ENCODE data around the gene PDGFC.

The PDGFC gene

GRCh38 chr4:156824451-156825060 is 147.0 kb downstream of the PDGFC start:
- no peak for DNase-seq

GRCh38 chr4:156820931-156821330 is 150.7 kb downstream of the PDGFC start:
- no peak for DNase-seq

DNA sequence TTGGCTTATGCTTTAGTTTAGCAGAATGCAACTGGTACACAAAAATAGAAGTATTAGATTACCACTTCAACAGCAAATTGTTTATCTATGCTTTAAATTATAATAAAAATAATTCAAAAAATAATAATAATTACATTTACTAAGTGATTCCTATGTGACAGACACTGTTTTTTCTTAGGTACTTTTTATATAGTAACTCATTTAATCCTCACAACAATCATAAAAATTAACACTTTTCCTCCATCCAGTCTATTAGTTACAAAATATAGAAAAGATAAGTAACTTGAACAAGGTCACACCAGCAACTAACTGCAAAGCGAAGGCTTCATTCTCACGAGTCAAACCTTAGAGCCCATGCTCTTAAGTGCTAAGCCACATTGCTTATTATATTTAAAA is 155.2 kb downstream of the PDGFC start:
- no peak for DNase-seq

- DNase-seq: no peak
Measured at GRCh38 chr4:156815717-156816359, 155.8 kb downstream of the PDGFC start.

DNA sequence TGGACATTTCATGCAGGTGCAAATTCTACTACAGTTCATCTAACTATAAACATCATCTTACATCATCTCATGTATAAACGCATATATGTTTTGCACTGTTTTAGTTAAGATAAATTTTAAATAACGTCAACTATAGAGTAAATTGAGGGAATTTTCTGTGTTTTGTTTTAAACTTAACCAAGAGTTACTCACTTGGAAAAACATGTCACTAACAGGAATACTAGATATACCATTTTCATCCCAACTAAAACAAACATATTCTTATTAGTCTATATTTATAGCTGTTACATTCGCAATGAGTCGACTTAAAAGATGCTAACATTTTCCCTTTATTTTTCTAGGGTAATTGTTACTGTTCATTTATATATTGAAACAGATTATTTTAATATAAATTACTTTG is 159.6 kb downstream of the PDGFC start:
- DNase-seq: no peak

GRCh38 chr4:156811286-156811685 is 160.3 kb downstream of the PDGFC start:
- no peak for DNase-seq

- DNase-seq: no peak
Measured at GRCh38 chr4:156805696-156806095, 165.9 kb downstream of the PDGFC start.

- DNase-seq: no peak
Measured at GRCh38 chr4:156803056-156803455, 168.5 kb downstream of the PDGFC start.

- no peak for DNase-seq
Measured at GRCh38 chr4:156800463-156800862, 171.1 kb downstream of the PDGFC start.

GRCh38 chr4:156799121-156799589 is 172.4 kb downstream of the PDGFC start:
- DNase-seq: no peak

GRCh38 chr4:156798438-156798837 is 173.2 kb downstream of the PDGFC start:
- no peak for DNase-seq

GRCh38 chr4:156797206-156797605 is 174.4 kb downstream of the PDGFC start:
- no peak for DNase-seq

- no peak for DNase-seq
Measured at GRCh38 chr4:156795727-156796126, 175.9 kb downstream of the PDGFC start.

- no peak for DNase-seq
Measured at GRCh38 chr4:156794863-156795262, 176.7 kb downstream of the PDGFC start.

- no peak for DNase-seq
Measured at GRCh38 chr4:156792462-156793085, 179.0 kb downstream of the PDGFC start.

DNA sequence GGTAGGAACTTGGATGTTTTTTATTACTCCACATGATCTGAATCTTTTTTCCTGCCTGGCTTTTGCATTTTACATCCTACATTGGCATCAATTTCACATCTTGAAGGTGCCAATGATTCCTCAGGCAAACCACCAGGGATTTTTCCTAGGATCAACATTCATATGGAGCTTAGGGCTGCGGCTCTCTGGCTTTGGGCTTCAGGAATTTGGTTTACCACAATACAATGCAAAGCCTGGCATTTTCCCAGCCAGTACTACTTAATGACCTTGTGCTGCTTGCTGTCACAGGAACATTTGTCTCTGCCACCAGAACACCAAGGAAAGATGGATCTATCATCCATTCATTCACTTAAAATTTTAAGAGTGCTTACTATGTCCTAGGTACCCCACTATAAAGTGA is 180.7 kb downstream of the PDGFC start:
- DNase-seq: no peak

DNA sequence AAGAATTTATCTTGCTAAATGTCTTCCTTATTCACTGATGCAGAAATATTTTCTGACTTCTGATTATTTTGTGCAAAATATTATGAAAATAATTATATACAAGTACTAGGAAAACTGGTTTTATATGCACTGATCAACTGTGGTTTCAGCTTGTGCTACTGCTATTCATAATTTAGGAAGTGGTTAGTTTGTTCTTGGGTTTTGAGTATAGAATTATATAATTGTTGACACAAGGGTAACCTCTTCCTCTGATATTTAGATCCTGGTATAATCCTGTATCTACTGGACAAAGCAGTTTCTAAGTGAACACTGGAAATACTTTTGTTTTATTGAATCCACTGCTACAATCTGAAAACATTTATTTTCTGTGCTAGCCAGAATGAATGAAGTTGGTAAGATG is 182.8 kb downstream of the PDGFC start:
- no peak for DNase-seq

DNA sequence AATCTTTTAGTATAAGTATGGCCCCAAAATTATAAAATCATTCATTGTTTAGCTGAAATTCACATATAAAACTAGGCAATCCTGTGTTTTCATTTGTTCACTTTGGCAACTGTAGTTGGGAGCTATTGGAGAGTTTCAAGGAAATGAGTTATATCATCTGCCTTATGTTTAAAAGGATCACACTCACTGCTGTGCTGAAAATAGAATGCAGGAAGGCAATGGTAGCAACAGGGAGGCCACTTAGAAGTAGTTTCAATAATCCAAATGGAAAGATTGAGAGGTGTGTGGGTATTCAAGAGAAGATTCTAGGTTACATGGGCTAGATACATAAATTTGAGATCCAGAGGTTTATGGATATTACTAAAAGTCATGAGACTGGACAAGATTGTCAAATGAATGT is 184.9 kb downstream of the PDGFC start:
- no peak for DNase-seq

GRCh38 chr4:156784970-156785369 is 186.6 kb downstream of the PDGFC start:
- no peak for DNase-seq

GRCh38 chr4:156783966-156784365 is 187.6 kb downstream of the PDGFC start:
- no peak for DNase-seq

DNA sequence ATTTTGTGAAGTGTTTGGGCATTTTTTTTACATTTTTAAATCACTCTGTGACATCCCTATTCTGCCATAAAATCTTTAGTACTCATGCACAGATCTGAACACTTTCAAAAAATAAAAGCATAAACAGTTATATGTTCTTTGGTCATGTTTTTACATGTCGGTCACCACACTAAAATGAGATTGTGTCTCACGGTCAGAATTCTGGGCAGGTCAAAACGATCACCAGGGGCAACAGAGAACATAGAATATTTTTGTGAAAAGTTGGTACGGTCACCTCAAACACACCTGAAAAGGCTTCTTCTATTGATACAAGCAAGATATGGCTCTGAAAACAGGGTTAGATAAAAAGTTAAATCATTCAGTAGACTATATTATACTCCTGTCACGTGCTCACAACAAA is 189.1 kb downstream of the PDGFC start:
- DNase-seq: no peak

DNA sequence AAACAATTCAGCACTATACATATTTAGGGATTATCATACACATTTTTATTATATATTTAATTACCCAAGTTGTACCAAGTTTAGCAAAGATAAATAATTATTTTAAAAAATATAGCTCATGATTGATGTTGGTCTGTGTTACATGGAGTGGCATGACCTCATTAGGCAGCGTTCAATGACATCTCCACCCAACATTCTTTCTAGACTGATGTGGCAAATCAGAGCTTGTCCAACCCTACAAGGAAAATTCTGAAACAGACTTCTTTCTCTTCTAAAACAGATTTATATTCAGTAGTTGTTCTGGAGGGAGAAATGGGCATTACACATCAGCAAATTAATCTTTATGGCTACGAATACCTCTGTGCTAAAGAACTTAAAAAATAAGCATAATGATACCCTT is 189.7 kb downstream of the PDGFC start:
- no peak for DNase-seq

DNA sequence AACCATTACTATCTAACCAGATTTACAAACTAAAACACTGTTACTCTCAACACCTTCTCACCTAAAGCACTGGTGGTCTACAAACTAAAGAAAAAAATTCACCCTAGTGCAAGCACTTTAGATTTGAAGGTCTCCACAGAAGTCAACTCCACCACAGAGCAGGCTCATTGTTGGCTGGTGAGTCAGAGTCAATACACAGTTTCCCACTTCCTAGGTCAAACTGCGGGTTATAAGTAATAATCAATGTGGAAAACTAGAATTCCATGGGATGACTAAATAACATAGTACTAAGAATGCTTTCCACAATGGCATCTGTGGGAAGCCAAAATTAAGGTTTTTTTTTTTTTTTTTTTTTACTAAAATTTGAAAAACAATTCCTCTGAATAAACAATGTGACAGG is 191.8 kb downstream of the PDGFC start:
- no peak for DNase-seq

DNA sequence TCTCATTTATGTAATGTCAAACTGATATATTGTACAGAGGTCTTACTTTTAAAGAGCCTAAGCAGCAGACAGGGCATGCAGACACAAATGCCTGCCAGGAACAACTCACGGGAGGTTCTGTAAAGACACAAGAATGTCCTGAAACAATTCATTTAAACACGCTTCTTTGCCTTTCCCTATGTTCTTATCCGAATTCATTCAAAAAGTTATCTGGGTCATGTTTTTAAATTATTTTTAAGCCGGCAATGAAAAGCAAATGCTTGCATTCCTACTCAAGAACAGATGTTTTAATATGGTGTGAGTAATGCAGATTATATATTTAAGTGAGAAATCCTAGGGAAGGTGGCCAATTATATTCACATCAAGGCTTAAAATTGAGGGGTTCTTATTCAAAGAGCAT is 192.6 kb downstream of the PDGFC start:
- no peak for DNase-seq

DNA sequence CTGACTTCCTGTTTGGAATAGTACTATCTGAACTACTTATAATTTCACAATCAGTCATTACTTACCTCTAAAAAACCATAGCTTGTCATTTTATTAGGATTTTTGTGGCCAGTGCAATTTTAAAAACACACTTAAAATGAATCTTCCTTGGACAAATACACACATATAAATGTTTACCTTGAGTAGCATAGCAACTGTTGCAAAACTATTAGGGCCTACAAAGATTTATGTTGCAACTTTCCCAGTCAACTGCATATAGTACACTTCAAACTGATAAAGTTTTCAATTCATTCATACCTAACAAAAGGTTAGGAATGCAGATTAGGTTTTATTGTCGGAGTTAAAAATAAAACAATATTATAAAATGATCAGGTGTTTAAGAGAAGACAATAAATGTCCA is 193.0 kb downstream of the PDGFC start:
- DNase-seq: no peak

Data from NK-92 treated with Interleukin-12 subunit alpha and Interleukin-12 subunit beta, amount 100 ng/mL, for 24 hours (cell line).